ENCODE data around the gene PDE4D. TPM values are rescaled to one million over a fixed set of nuclear protein-coding genes. Genes with fewer than 3 reads are reported as not detected.
"Not testable (repeated sequence)": the region's sequence is repeated elsewhere in the genome, so short reads cannot be mapped to it uniquely, and the experiment has no call there.

PDE4D gene
- polyA plus RNA-seq, 6 donors from 2014 or later = 4.1 to 20.0 (median 12.9) TPM

DNA sequence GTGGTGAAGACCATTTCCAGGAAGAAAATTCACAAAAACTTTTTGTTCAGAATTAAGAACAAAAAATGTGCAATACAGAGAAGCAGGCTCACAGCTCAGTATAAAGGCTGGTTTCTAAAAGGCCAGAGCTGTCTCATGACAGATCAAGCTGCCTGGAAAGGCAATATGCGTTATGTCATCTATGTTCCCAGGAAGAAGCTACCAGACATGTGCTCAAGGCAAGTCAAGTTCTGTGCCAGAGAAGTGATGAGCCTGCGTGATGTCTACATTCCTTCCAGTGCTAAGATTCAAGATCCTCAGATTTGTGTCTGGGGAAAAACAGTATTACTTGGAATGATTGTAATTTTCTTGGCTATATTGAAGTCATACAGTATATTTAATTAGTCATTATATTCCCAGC is 104.3 kb downstream of the PDE4D start:
- no peak for ATAC-seq (ENCODE audit: low read depth in 2 of 2)
- peak overlapping the region; percentile 87 to 97 (median 92) for H3K27ac Mint-ChIP-seq
- H3K4me3 Mint-ChIP-seq = peak overlapping the region in 2 of 8 donors; percentile 67 to 87
- H3K36me3 Mint-ChIP-seq = no peaks in the 10 kb centered on the region
- peaks cover 20 to 28% (median 27%) of the 10 kb centered on the region in 3 donors for H3K4me1 Mint-ChIP-seq
- no peaks in the 10 kb centered on the region for H3K9me3 Mint-ChIP-seq
- no peak for DNase-seq
- H3K27me3 Mint-ChIP-seq = no peaks in the 10 kb centered on the region

- Mint-ChIP-seq H3K27me3 (no peaks in the 10 kb centered on the region), H3K4me1 (peaks cover 12 to 20% (median 16%) of the 10 kb centered on the region in 3 donors), H3K36me3 (no peaks in the 10 kb centered on the region), H3K9me3 (no peaks in the 10 kb centered on the region), H3K27ac (peak overlapping the region in 2 of 6 donors; percentile 87 to 88), H3K4me3 (no peak overlapping the region)
- ATAC-seq (ENCODE audit: low read depth in 2 of 2) (no peak), DNase-seq (no peak)
Observed at GRCh38 chr5:59786334-59786805, 107.2 kb downstream of the PDE4D start.

- DNase-seq (no peak), ATAC-seq (ENCODE audit: low read depth in 2 of 2) (no peak)
- peak overlapping the region in 3 of 6 donors; percentile 9 to 88 (median 56) for H3K27ac Mint-ChIP-seq
- H3K4me1 Mint-ChIP-seq = peaks cover 9 to 14% (median 11%) of the 10 kb centered on the region in 3 donors
- H3K36me3 Mint-ChIP-seq = no peaks in the 10 kb centered on the region
- H3K4me3 Mint-ChIP-seq = no peak overlapping the region
- H3K9me3 Mint-ChIP-seq = no peaks in the 10 kb centered on the region
- H3K27me3 Mint-ChIP-seq = no peaks in the 10 kb centered on the region
Observed at GRCh38 chr5:59785676-59786333, 107.7 kb downstream of the PDE4D start.

DNA sequence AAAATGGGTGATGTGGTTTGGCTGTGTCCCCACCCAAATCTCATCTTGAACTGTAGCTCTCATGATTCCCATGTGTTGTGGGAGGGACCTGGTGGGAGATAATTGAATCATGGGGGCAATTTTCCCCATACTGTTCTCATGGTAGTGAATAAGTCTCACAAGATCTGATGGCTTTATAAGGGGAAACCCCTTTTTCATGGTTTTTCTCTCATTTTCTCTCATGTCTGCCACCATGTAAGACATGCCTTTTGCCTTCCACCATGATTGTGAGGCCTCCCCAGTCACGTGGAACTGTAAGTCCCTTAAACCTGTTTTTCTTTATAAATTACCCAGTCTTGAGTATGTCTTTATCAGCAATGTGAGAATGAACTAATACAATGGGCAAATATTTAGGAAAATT is 108.8 kb downstream of the PDE4D start:
- not testable (repeated sequence) for DNase-seq; H3K4me1 Mint-ChIP-seq; H3K27me3 Mint-ChIP-seq; H3K36me3 Mint-ChIP-seq; H3K4me3 Mint-ChIP-seq; H3K9me3 Mint-ChIP-seq; ATAC-seq (ENCODE audit: low read depth in 2 of 2)
- H3K27ac Mint-ChIP-seq = peak overlapping the region in 2 of 6 donors; percentile 22 to 39

GRCh38 chr5:59783264-59783663 is 110.3 kb downstream of the PDE4D start:
- no peaks in the 10 kb centered on the region for H3K36me3 Mint-ChIP-seq
- peaks cover 0 to 1% (median 0%) of the 10 kb centered on the region in 7 donors for H3K9me3 Mint-ChIP-seq
- no peak for DNase-seq
- no peaks in the 10 kb centered on the region for H3K27me3 Mint-ChIP-seq
- no peaks in the 10 kb centered on the region for H3K4me1 Mint-ChIP-seq
- peak overlapping the region in 2 of 6 donors; percentile 39 to 83 for H3K27ac Mint-ChIP-seq
- no peak for ATAC-seq (ENCODE audit: low read depth in 2 of 2)
- no peak overlapping the region for H3K4me3 Mint-ChIP-seq

- Mint-ChIP-seq H3K9me3 (peaks cover 0 to 1% (median 0%) of the 10 kb centered on the region in 7 donors), H3K27ac (no peak overlapping the region), H3K4me1 (no peaks in the 10 kb centered on the region), H3K4me3 (no peak overlapping the region), H3K27me3 (no peaks in the 10 kb centered on the region), H3K36me3 (no peaks in the 10 kb centered on the region)
- no peak for ATAC-seq (ENCODE audit: low read depth in 2 of 2)
- no peak for DNase-seq
Observed at GRCh38 chr5:59782856-59783255, 110.7 kb downstream of the PDE4D start.

GRCh38 chr5:59779453-59779852 is 114.1 kb downstream of the PDE4D start:
- H3K9me3 Mint-ChIP-seq = peaks cover 0 to 1% (median 0%) of the 10 kb centered on the region in 7 donors
- ATAC-seq (ENCODE audit: low read depth in 2 of 2) = no peak

DNA sequence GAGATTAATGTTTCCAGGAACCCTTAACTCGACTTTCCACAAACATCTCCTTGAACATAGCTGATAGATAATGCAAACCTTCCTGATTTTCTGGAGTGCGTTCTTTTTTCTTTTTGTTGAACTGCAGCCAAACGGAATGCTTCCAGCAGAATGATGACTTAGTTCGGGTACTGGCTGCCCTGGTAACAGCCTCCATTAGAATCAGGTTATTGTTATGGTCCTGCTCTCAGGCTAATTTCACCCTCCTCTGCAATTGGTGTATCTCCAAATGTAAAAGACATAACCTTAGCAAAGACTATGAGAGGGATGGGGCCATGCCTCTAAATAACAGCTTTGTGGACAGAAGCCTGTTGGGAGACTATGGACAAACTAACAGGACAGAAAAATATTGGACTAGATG is 116.5 kb downstream of the PDE4D start:
- ATAC-seq (ENCODE audit: low read depth in 2 of 2) (no peak), DNase-seq (no peak)
- Mint-ChIP-seq H3K27ac (no peak overlapping the region), H3K9me3 (peaks cover 0 to 1% (median 0%) of the 10 kb centered on the region in 7 donors), H3K36me3 (no peaks in the 10 kb centered on the region), H3K4me1 (no peaks in the 10 kb centered on the region), H3K4me3 (no peak overlapping the region), H3K27me3 (no peaks in the 10 kb centered on the region)

More at GRCh38 chr5:59779453-59779852, 114.1 kb downstream of the PDE4D start:
- no peaks in the 10 kb centered on the region for H3K27me3 Mint-ChIP-seq
- no peaks in the 10 kb centered on the region for H3K4me1 Mint-ChIP-seq
- H3K36me3 Mint-ChIP-seq = no peaks in the 10 kb centered on the region
- no peak overlapping the region for H3K4me3 Mint-ChIP-seq
- DNase-seq = no peak
- H3K27ac Mint-ChIP-seq = no peak overlapping the region

DNA sequence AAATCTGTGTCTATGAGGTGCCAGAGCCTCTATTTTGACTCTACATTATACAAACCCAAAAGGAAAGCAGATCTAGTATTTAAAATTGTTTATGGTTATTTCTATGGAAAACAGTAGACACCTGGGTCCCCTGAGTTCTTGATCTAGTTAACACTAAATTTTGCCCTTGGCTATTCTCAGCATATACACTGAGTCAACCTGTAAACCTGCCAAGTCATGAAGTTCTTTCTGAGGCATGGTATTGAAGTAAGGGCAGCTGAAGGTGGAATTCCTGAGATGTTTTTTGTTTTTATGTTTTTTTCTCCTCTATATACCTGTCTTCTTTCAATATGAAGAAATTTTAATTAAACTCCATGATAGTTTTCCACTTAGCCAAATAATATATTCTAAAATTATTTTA is 120.2 kb downstream of the PDE4D start:
- Mint-ChIP-seq H3K27me3 (peaks cover 6 to 12% (median 9%) of the 10 kb centered on the region in 3 donors), H3K9me3 (no peaks in the 10 kb centered on the region), H3K36me3 (peaks cover 0 to 3% of the 10 kb centered on the region in 2 donors), H3K4me3 (no peak overlapping the region), H3K27ac (no peak overlapping the region), H3K4me1 (peaks cover 5 to 9% (median 9%) of the 10 kb centered on the region in 3 donors)
- DNase-seq (no peak), ATAC-seq (ENCODE audit: low read depth in 2 of 2) (no peak)

GRCh38 chr5:59772757-59773156 is 120.8 kb downstream of the PDE4D start:
- Mint-ChIP-seq H3K27me3 (peaks cover 6 to 17% (median 9%) of the 10 kb centered on the region in 3 donors), H3K36me3 (peaks cover 0 to 3% of the 10 kb centered on the region in 2 donors), H3K4me3 (no peak overlapping the region), H3K9me3 (no peaks in the 10 kb centered on the region), H3K27ac (no peak overlapping the region), H3K4me1 (peaks cover 9 to 14% (median 13%) of the 10 kb centered on the region in 3 donors)
- DNase-seq = no peak
- ATAC-seq (ENCODE audit: low read depth in 2 of 2) = no peak

- no peak overlapping the region for H3K27ac Mint-ChIP-seq
Observed at GRCh38 chr5:59772206-59772605, 121.3 kb downstream of the PDE4D start.

DNA sequence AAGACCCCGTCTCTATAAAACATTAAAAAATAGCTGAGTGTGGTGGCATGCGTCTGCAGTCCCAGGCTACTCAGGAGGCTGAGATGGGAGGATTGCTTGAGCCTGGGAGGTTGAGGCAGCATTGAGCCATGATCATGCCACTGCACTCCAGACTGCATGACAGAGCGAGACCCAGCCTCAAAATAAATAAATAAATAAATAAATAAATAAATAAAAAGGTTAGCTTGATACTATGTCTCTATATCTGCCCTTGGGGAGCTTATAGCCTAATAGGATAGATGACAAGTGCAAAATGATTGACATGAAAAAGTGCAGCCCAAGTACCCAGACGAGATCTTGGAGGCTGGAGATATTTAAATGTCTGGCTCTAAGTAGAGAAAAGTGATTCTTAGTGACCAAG is 122.6 kb downstream of the PDE4D start:
- Mint-ChIP-seq H3K36me3 (peaks cover 0 to 3% of the 10 kb centered on the region in 2 donors), H3K9me3 (no peaks in the 10 kb centered on the region), H3K4me3 (no peak overlapping the region), H3K27me3 (peaks cover 6 to 17% (median 9%) of the 10 kb centered on the region in 3 donors), H3K27ac (no peak overlapping the region), H3K4me1 (peaks cover 20 to 31% (median 23%) of the 10 kb centered on the region in 3 donors)
- DNase-seq (no peak), ATAC-seq (ENCODE audit: low read depth in 2 of 2) (no peak)

More at GRCh38 chr5:59772206-59772605, 121.3 kb downstream of the PDE4D start:
- no peak overlapping the region for H3K4me3 Mint-ChIP-seq
- DNase-seq (no peak), ATAC-seq (ENCODE audit: low read depth in 2 of 2) (no peak)
- H3K9me3 Mint-ChIP-seq = no peaks in the 10 kb centered on the region
- H3K27me3 Mint-ChIP-seq = peaks cover 6 to 17% (median 9%) of the 10 kb centered on the region in 3 donors
- peaks cover 9 to 19% (median 14%) of the 10 kb centered on the region in 3 donors for H3K4me1 Mint-ChIP-seq
- H3K36me3 Mint-ChIP-seq = peaks cover 0 to 3% of the 10 kb centered on the region in 2 donors

GRCh38 chr5:59769832-59770231 is 123.7 kb downstream of the PDE4D start:
- no peak for ATAC-seq (ENCODE audit: low read depth in 2 of 2)
- Mint-ChIP-seq H3K4me3 (no peak overlapping the region), H3K27ac (peak overlapping the region in 1 of 6 donors; percentile 44)

GRCh38 chr5:59769041-59769360 is 124.5 kb downstream of the PDE4D start:
- no peak for DNase-seq
- ATAC-seq (ENCODE audit: low read depth in 2 of 2) = no peak
- Mint-ChIP-seq H3K27ac (peak overlapping the region in 3 of 6 donors; percentile 79 to 93 (median 80)), H3K9me3 (peaks cover 0 to 2% (median 0%) of the 10 kb centered on the region in 7 donors), H3K27me3 (peaks cover 6 to 17% (median 9%) of the 10 kb centered on the region in 3 donors), H3K4me1 (peaks cover 35 to 49% (median 38%) of the 10 kb centered on the region in 3 donors), H3K4me3 (peak overlapping the region; percentile 79 to 96 (median 94)), H3K36me3 (peaks cover 0 to 3% of the 10 kb centered on the region in 2 donors)

More at GRCh38 chr5:59769832-59770231, 123.7 kb downstream of the PDE4D start:
- DNase-seq = no peak
- Mint-ChIP-seq H3K36me3 (peaks cover 0 to 3% of the 10 kb centered on the region in 2 donors), H3K9me3 (no peaks in the 10 kb centered on the region), H3K4me1 (peaks cover 30 to 41% (median 31%) of the 10 kb centered on the region in 3 donors), H3K27me3 (peaks cover 6 to 17% (median 9%) of the 10 kb centered on the region in 3 donors)

Data from naive B cell (primary cell).